NB4 (cell line): Measurements from ENCODE around the gene ASCC3.

Source experiments
- DNase-seq: peaks from one replicate; pipeline ENCODE4 v3.0.0; 2010; ENCODE audit warnings: low read depth
- H3K4me3 ChIP-seq: one replicate; pipeline ENCODE4 v1.5.1; 2011; ENCODE audit warnings: mild to moderate bottlenecking, low read depth, low read length, moderate library complexity
- CTCF ChIP-seq: IDR thresholded peaks from one replicate; pipeline ENCODE4 v1.5.1; 2012; ENCODE audit warnings: low read depth, low read length
- MAX ChIP-seq: IDR thresholded peaks from 2 replicates; pipeline ENCODE4 v1.6.1; 2011; ENCODE audit warnings: low read depth, low read length
- MYC ChIP-seq: IDR thresholded peaks from 2 replicates; pipeline ENCODE4 v1.6.1; 2011; ENCODE audit warnings: low read depth, low read length
- POLR2A ChIP-seq: IDR thresholded peaks from 2 replicates; pipeline ENCODE4 v1.6.1; 2011; ENCODE audit warnings: mild to moderate bottlenecking; ENCODE audit not compliant: insufficient read length; ENCODE audit errors: extremely low read depth

Gene ASCC3

GRCh38 chr6:100706491-100706890 lies 174.6 kb downstream of the ASCC3 start:
- no peak overlapping the region for H3K4me3 ChIP-seq
- no peak for DNase-seq
- no peak for TF ChIP-seq CTCF
- TF ChIP-seq POLR2A: no peak
- no peak for TF ChIP-seq MAX
- no peak for TF ChIP-seq MYC

- DNase-seq: no peak
- H3K4me3 ChIP-seq: no peak overlapping the region
- TF ChIP-seq POLR2A (no peak), CTCF (no peak), MAX (no peak), MYC (no peak)
Observed at GRCh38 chr6:100704961-100705360, 176.2 kb downstream of the ASCC3 start.

GRCh38 chr6:100701728-100702127 lies 179.4 kb downstream of the ASCC3 start:
- H3K4me3 ChIP-seq: no peak overlapping the region
- TF ChIP-seq POLR2A (no peak), MAX (no peak), MYC (no peak), CTCF (no peak)
- no peak for DNase-seq

GRCh38 chr6:100700009-100700408 lies 181.1 kb downstream of the ASCC3 start:
- TF ChIP-seq CTCF (no peak), MYC (no peak), POLR2A (no peak), MAX (no peak)
- no peak overlapping the region for H3K4me3 ChIP-seq
- DNase-seq: no peak

- no peak for DNase-seq
- TF ChIP-seq CTCF: no peak
- TF ChIP-seq MAX: no peak
- no peak for TF ChIP-seq POLR2A
- no peak for TF ChIP-seq MYC
- H3K4me3 ChIP-seq: no peak overlapping the region
Observed at GRCh38 chr6:100695445-100695844, 185.7 kb downstream of the ASCC3 start.
